ELF-1 (cell line): ENCODE results near the gene GOT2.
"Not testable (repeated sequence)": the region's sequence is repeated elsewhere in the genome, so short reads cannot be mapped to it uniquely, and the experiment has no call there.

Source experiments
- DNase-seq: peaks from one replicate; pipeline ENCODE4 v3.0.0-alpha.2; 2016; ENCODE audit warnings: low read depth, low spot score

The GOT2 gene

GRCh38 chr16:58733671-58734458 lies at the start of gene GOT2:
Gene GOT2 (minus strand): TSS chr16:58734316. CDS start chr16:58734228, 88 bp downstream.
- DNase-seq = peak; percentile 96

- DNase-seq = not testable (repeated sequence)
These were observed 45.2 kb upstream of the GOT2 start for GRCh38 chr16:58779291-58779690.

GRCh38 chr16:58773870-58774269 lies 39.8 kb upstream of the GOT2 start:
- DNase-seq = no peak

- no peak for DNase-seq
These were observed 34.0 kb upstream of the GOT2 start for GRCh38 chr16:58768145-58768544.

GRCh38 chr16:58767581-58767980 lies 33.5 kb upstream of the GOT2 start:
- DNase-seq = no peak

GRCh38 chr16:58756650-58757332 lies 22.7 kb upstream of the GOT2 start:
- DNase-seq = no peak

GRCh38 chr16:58755989-58756649 lies 22.0 kb upstream of the GOT2 start:
- peak; percentile 79 for DNase-seq

- no peak for DNase-seq
These were observed 19.6 kb upstream of the GOT2 start for GRCh38 chr16:58753711-58754134.

- no peak for DNase-seq
These were observed 10.4 kb upstream of the GOT2 start for GRCh38 chr16:58744497-58744896.

GRCh38 chr16:58741976-58742375 lies 7.9 kb upstream of the GOT2 start:
- no peak for DNase-seq

- no peak for DNase-seq
These were observed 7.0 kb upstream of the GOT2 start for GRCh38 chr16:58741166-58741565.

GRCh38 chr16:58738672-58739296 lies 4.7 kb upstream of the GOT2 start:
- DNase-seq = no peak

GRCh38 chr16:58736341-58736740 lies 2.2 kb upstream of the GOT2 start:
- DNase-seq = not testable (repeated sequence)

GRCh38 chr16:58734459-58734787 lies 307 bp upstream of the GOT2 start:
- DNase-seq = no peak

- no peak for DNase-seq
These were observed 857 bp downstream of the GOT2 start for GRCh38 chr16:58733248-58733670.

GRCh38 chr16:58732545-58733247 lies 1.4 kb downstream of the GOT2 start:
- DNase-seq = peak; percentile 6

- DNase-seq = no peak
These were observed 3.3 kb downstream of the GOT2 start for GRCh38 chr16:58730724-58731370.

GRCh38 chr16:58727796-58728568 lies 6.1 kb downstream of the GOT2 start:
- DNase-seq = no peak

- no peak for DNase-seq
These were observed 6.9 kb downstream of the GOT2 start for GRCh38 chr16:58727028-58727781.
